C4-2B (cell line): ENCODE results near the gene PLS3.

ENCODE experiments used
- H3K27ac ChIP-seq: fragments of 450-650 bp; 2 replicates; pipeline ENCODE4 v1.5.1; 2017
- ZFX ChIP-seq: fragments of 450-650 bp; IDR thresholded peaks from 2 replicates; pipeline ENCODE4 v1.6.1; 2017
- TF ChIP-seq, protein P1 (sequence below): fragments of 450-650 bp; conservative IDR thresholded peaks from 2 replicates; pipeline ENCODE4 v1.5.1; 2017; ENCODE audit warnings: mild to moderate bottlenecking

PLS3 gene

DNA sequence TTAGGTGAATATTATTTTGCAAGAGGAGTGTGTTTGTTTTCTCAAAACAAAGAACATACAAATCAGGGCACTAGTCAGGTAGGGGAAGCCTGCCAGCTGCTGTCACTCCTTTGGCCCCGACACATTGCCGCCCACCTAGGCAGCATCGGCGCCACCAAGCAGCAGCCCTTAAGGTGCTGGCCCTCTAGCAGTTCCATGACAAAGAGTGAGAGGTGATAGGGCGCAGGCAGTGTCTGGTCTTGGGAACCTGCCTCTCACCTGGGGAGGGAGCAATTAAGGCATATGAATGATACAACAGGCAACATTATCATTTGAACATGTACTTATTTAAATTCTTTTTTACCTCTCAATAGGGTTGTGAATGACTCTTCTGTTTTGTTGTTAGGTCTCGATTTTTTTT is 135.1 kb downstream of the PLS3 start:
- H3K27ac ChIP-seq = no peak overlapping the region
- TF ChIP-seq, protein P1, sequence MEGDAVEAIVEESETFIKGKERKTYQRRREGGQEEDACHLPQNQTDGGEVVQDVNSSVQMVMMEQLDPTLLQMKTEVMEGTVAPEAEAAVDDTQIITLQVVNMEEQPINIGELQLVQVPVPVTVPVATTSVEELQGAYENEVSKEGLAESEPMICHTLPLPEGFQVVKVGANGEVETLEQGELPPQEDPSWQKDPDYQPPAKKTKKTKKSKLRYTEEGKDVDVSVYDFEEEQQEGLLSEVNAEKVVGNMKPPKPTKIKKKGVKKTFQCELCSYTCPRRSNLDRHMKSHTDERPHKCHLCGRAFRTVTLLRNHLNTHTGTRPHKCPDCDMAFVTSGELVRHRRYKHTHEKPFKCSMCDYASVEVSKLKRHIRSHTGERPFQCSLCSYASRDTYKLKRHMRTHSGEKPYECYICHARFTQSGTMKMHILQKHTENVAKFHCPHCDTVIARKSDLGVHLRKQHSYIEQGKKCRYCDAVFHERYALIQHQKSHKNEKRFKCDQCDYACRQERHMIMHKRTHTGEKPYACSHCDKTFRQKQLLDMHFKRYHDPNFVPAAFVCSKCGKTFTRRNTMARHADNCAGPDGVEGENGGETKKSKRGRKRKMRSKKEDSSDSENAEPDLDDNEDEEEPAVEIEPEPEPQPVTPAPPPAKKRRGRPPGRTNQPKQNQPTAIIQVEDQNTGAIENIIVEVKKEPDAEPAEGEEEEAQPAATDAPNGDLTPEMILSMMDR = no peak
- no peak for TF ChIP-seq ZFX

DNA sequence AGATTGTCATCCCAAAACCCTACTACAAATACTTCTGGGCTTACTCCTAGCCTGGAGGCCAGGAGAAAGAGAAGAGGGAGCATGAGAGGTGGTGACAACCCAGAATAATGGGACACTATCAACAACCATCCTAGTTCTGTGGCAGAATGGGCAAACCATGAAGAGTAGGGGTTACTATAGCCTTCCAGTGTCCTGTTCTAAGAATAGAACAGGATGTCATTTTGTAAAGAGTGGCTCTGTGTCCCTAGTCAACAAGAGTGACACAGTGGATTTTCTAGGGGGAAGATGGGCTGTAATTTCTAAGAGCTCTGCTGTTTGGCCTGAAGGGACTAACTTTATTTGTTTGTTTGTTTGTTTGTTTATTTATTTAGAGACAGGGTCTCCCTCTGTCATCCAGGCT is 136.0 kb downstream of the PLS3 start:
- no peak overlapping the region for H3K27ac ChIP-seq
- no peak for TF ChIP-seq ZFX
- TF ChIP-seq, protein P1 = no peak

GRCh38 chrX:115697806-115698205 is 136.8 kb downstream of the PLS3 start:
- no peak for TF ChIP-seq ZFX
- TF ChIP-seq, protein P1 = no peak
- H3K27ac ChIP-seq = no peak overlapping the region
